Pancreas (tissue), 10 donors: ENCODE results near the gene MRPL46. TPM values are rescaled to one million over a fixed set of nuclear protein-coding genes. Genes with fewer than 3 reads are reported as not detected.

ENCODE experiments used
- ATAC-seq, 4 donors: fragments of 200-7000 bp; cut with Tn5 transposase; one replicate each; pipeline versions ENCODE4 v1.8.0 to v1.9.1; 2020; ENCODE audit warnings: mild to moderate bottlenecking in 4 of 4, moderate library complexity in 4 of 4
- DNase-seq, 6 donors: peaks; one replicate each; pipeline ENCODE4 v3.0.0-alpha.2; 2020
- FAIRE-seq: peaks from 2 replicates; lab custom pipeline; 2012; peaks lifted over from hg19 to GRCh38; lab: Jason Lieb, UNC
- H3K27ac ChIP-seq, 4 donors: fragments of 200-600 bp; sonication (generic); 1 replicate in 3 of 4; 2 replicates in 1 of 4; pipeline versions ENCODE4 v1.5.0 to v1.8.0; 2020
- H3K27me3 ChIP-seq, 4 donors: fragments of 200-600 bp; one replicate each; pipeline ENCODE4 v1.8.0; 2021
- H3K36me3 ChIP-seq, 3 donors: fragments of 200-600 bp; sonication (generic) in 1 of 3; one replicate each; pipeline versions ENCODE4 v1.5.0 to v1.8.0; 2020 to 2021
- H3K4me1 ChIP-seq, 3 donors: fragments of 200-600 bp; one replicate each; pipeline ENCODE4 v1.8.0; 2021
- H3K4me3 ChIP-seq, 4 donors: fragments of 200-600 bp; sonication (generic) in 2 of 4; one replicate each; pipeline versions ENCODE4 v1.5.0 to v1.8.0; 2020 to 2021
- H3K9me3 ChIP-seq, 4 donors: fragments of 200-600 bp; one replicate each; pipeline ENCODE4 v1.8.0; 2021
- CTCF ChIP-seq, 4 donors: fragments of 200-600 bp; sonication (generic) in 3 of 4; IDR thresholded peaks; one replicate each; pipeline versions ENCODE4 v1.5.0 to v1.8.0; 2021; ENCODE audit warnings: antibody characterized with exemption in 4 of 4
- WGBS, 2 donors: extraction: QIAGEN DNeasy Blood & Tissue Kit; methylation state at CpG; one replicate each; pipeline ENCODE4 v1.1.7; 2013; 5-methylcytosine and 5-hydroxymethylcytosine counted together
- intact Hi-C, 3 donors: fragments of 100-400 bp; cut with DNase I; formaldehyde crosslinking; loops; one replicate each; pipeline versions ENCODE4 v1.11.1 to v1.14.2; 2022
- polyA plus RNA-seq, 2 donors: library from polyadenylated mRNA; stranded (reverse); fragments of 200-250 nt; gene quantifications; one replicate each; pipeline ENCODE4 v1.2.3, GENCODE V29; 2013
- total RNA-seq, 6 donors: library from RNA; stranded (reverse); fragmentation: NEBNext Ultra II Directional in 4 of 6; extraction: Animal tissue kit (Norgen Biotek cat#: 25700) in 4 of 6; gene quantifications; one replicate each; pipeline versions ENCODE4 v1.2.1 to v1.2.4, GENCODE V29; 2021 to 2023
- donor health status: healthy with polysubstance abuse.
- donor health status: DM: no; HTN: no; CAD: no; lungs with moderate emphysema.
- donor health status: DM: no; HTN: no; CAD: no.
- donor health status: control.
- donor health status: control.
- donor health status: Bipolar disorder and iron deficiency.
- donor health status: DM: yes; HTN: yes; CAD: no.
- donor health status: DM: no; HTN: no; CAD: no.
- donor health status: DM: no; HTN: no; CAD: no.
- donor health status: DM: yes; HTN: yes; CAD: no.

The MRPL46 gene
- total and polyA plus RNA-seq, 8 donors, result 6.2 to 18.9 (median 9.1) TPM

DNA sequence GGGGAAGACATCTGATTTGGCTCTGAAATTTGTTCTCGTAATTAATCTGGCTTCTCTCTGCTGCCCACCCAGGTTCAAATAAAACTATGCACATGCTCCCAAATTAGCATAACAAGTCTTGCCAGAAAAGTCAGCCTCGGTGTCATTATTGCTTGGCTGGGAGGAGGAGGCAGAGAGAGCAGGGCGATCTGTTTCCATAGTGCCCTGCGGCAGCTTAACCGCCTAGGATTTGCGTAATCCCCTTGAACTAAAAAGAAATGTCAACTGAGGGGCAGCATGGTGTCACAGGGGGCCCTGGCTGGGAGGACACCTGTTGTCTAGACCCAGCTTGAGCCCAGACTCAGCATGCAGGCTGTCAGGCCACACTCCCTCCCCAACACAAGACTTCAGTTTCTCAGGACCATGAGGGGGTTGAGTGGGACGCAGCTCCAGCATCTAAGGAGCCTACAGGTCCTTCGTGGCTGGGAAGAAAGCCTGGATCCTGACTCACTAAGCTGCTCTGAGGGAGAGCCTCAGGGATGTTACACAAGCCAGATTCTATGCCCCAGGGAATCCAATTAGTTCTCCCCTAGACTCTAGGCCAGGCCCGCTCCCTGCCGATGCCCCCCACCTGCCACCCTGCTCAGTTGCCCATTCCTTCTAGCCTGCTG, 17.6 kb upstream of the MRPL46 start:
- ATAC-seq, result no peak
- WGBS, 2 donors, result 57 to 58% methylated on average over 10 of the region's 10 CpGs
- no peaks in the 10 kb centered on the region for H3K36me3 ChIP-seq
- no peak for TF ChIP-seq CTCF (IDR thresholded peaks at IDR 0.05)
- no peaks in the 10 kb centered on the region for H3K4me1 ChIP-seq
- no peak overlapping the region for H3K4me3 ChIP-seq
- no peak for FAIRE-seq
- H3K9me3 ChIP-seq, result no peaks in the 10 kb centered on the region
- no peaks in the 10 kb centered on the region for H3K27me3 ChIP-seq
- DNase-seq, result no peak
- intact Hi-C loops, result no loop called here
- H3K27ac ChIP-seq, result no peak overlapping the region

DNA sequence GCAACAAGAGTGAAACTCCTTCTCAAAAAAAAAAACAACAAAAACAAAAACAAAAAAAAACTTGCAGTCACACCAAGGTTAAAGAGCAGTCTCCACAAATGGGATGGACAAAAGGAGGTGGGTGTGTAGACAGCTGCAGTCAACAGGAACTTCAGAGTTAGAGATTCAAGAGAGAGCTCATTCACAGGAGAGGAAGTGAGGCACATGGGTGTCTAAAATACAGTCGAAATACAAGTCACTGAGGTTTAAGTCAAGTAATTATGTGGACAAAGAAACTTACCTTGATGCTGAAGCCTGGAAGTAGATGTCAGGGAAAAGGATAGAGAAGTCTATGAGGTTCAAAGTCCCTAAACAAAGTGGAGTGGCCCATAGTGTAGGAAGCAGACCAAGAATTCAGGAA, 15.1 kb upstream of the MRPL46 start:
- no peaks in the 10 kb centered on the region for H3K27me3 ChIP-seq
- no peak overlapping the region for H3K4me3 ChIP-seq
- H3K4me1 ChIP-seq, result no peaks in the 10 kb centered on the region
- intact Hi-C loops, result no loop called here
- ATAC-seq, result no peak
- whole genome bisulfite sequencing, 2 donors, result 40 to 48% methylated on average over 1 of the region's 1 CpG
- no peak for FAIRE-seq
- DNase-seq, result no peak
- no peak for TF ChIP-seq CTCF (IDR thresholded peaks at IDR 0.05)
- H3K36me3 ChIP-seq, result no peaks in the 10 kb centered on the region
- no peaks in the 10 kb centered on the region for H3K9me3 ChIP-seq
- H3K27ac ChIP-seq, result no peak overlapping the region

GRCh38 chr15:88480981-88481380, 13.8 kb upstream of the MRPL46 start:
- ATAC-seq (peak in 1 of 4 donors; percentile 42), FAIRE-seq (no peak), DNase-seq (peak in 1 of 6 donors; percentile 16)
- 32 to 44% methylated on average over 8 of the region's 8 CpGs for WGBS, 2 donors
- no peak for TF ChIP-seq CTCF (IDR thresholded peaks at IDR 0.05)
- no peaks in the 10 kb centered on the region for H3K9me3 ChIP-seq
- H3K27ac ChIP-seq, result no peak overlapping the region
- no peaks in the 10 kb centered on the region for H3K4me1 ChIP-seq
- intact Hi-C loops, result no loop called here
- no peak overlapping the region for H3K4me3 ChIP-seq
- H3K27me3 ChIP-seq, result no peaks in the 10 kb centered on the region
- no peaks in the 10 kb centered on the region for H3K36me3 ChIP-seq

GRCh38 chr15:88479169-88479568, 12.0 kb upstream of the MRPL46 start:
- intact Hi-C loops, result no loop called here
- Histone ChIP-seq H3K27ac (no peak overlapping the region), H3K9me3 (no peaks in the 10 kb centered on the region), H3K4me1 (no peaks in the 10 kb centered on the region), H3K4me3 (no peak overlapping the region), H3K27me3 (no peaks in the 10 kb centered on the region), H3K36me3 (peaks cover 0 to 10% (median 0%) of the 10 kb centered on the region in 3 donors)
- ATAC-seq, result no peak
- FAIRE-seq, result no peak
- WGBS, 2 donors, result 84 to 93% methylated on average over 3 of the region's 3 CpGs
- no peak for TF ChIP-seq CTCF (IDR thresholded peaks at IDR 0.05)
- DNase-seq, result no peak

DNA sequence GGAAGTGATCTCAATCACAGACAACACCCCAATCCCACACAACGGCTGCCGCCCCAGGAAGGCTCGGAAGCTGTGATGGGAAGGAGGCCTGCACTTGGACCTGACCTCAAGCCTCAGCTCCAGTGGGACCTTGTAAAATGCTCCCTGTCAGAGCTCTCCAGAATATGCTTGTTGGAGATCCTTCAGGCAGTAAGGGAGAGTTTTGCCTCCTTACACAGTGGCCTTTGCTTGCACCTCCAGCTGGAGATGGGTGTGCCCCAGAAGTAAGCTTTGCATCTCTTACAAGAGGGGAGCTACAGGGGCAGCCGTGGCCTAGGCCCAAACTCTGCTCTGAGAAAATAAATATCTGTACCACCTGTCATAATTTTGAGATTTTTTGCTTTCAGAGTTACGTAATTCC, 10.7 kb upstream of the MRPL46 start:
- Histone ChIP-seq H3K4me1 (no peaks in the 10 kb centered on the region), H3K36me3 (peaks cover 0 to 17% (median 10%) of the 10 kb centered on the region in 3 donors), H3K27ac (no peak overlapping the region), H3K4me3 (no peak overlapping the region), H3K9me3 (no peaks in the 10 kb centered on the region), H3K27me3 (no peaks in the 10 kb centered on the region)
- DNase-seq, result no peak
- WGBS, 2 donors, result 79% methylated on average over 5 of the region's 5 CpGs
- no peak for ATAC-seq
- TF ChIP-seq CTCF (IDR thresholded peaks at IDR 0.05), result no peak
- no peak for FAIRE-seq
- intact Hi-C loops, result no loop called here
